ENCODE measurements around the gene FHOD1. TPM values are rescaled to one million over a fixed set of nuclear protein-coding genes. Genes with fewer than 3 reads are reported as not detected.

FHOD1 gene
- total and polyA plus RNA-seq, 10 of the 15 experiments (the other 5 are each of a cell fraction or from before 2014, with no cell fraction given): 8.9 to 65.7 (median 18.1) TPM

- ATAC-seq: no peak
- H3K27me3 ChIP-seq (replicated peaks in 1 of 2; ENCODE audit: control insufficient read depth in 2 of 2, insufficient read depth in 2 of 2, low read length in 1 of 2): no peaks in the 10 kb centered on the region
- in situ Hi-C loops (cut with MboI) (no loop called here), intact Hi-C loops (cut with micrococcal nuclease; ENCODE audit: unreplicated experiment) (no loop called here)
- H3K4me3 ChIP-seq: no peak overlapping the region
- no TSS peak for BruUV-seq (replicated peaks)
- TF ChIP-seq, protein P1, sequence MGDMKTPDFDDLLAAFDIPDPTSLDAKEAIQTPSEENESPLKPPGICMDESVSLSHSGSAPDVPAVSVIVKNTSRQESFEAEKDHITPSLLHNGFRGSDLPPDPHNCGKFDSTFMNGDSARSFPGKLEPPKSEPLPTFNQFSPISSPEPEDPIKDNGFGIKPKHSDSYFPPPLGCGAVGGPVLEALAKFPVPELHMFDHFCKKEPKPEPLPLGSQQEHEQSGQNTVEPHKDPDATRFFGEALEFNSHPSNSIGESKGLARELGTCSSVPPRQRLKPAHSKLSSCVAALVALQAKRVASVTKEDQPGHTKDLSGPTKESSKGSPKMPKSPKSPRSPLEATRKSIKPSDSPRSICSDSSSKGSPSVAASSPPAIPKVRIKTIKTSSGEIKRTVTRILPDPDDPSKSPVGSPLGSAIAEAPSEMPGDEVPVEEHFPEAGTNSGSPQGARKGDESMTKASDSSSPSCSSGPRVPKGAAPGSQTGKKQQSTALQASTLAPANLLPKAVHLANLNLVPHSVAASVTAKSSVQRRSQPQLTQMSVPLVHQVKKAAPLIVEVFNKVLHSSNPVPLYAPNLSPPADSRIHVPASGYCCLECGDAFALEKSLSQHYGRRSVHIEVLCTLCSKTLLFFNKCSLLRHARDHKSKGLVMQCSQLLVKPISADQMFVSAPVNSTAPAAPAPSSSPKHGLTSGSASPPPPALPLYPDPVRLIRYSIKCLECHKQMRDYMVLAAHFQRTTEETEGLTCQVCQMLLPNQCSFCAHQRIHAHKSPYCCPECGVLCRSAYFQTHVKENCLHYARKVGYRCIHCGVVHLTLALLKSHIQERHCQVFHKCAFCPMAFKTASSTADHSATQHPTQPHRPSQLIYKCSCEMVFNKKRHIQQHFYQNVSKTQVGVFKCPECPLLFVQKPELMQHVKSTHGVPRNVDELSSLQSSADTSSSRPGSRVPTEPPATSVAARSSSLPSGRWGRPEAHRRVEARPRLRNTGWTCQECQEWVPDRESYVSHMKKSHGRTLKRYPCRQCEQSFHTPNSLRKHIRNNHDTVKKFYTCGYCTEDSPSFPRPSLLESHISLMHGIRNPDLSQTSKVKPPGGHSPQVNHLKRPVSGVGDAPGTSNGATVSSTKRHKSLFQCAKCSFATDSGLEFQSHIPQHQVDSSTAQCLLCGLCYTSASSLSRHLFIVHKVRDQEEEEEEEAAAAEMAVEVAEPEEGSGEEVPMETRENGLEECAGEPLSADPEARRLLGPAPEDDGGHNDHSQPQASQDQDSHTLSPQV (IDR thresholded peaks at IDR 0.05): no peak
- no peak for TF ChIP-seq SMAD1 (IDR thresholded peaks at IDR 0.05; ENCODE audit: low read depth, partially characterized antibody)
- no peak for TF ChIP-seq ZNF384 (IDR thresholded peaks at IDR 0.05; ENCODE audit: borderline replicate concordance, low read depth, low read length)
- TF ChIP-seq ZZZ3 (IDR thresholded peaks at IDR 0.05; ENCODE audit: control insufficient read depth, insufficient read length, low read depth): no peak
- H2AFZ ChIP-seq (ENCODE audit: control insufficient read depth, low read depth, low read length): no peak overlapping the region
- FAIRE-seq: no peak
- no peak overlapping the region for H3K4me2 ChIP-seq (ENCODE audit: control insufficient read depth, insufficient read depth)
- CTCF ChIA-PET: interaction anchor here (1.0 to 3.5 kb wide), 3 partner anchors 15 to 186 kb away, joined by 3 to 25 read pairs (median 5); partner anchors contain the start of gene TMEM208
- no peaks in the 10 kb centered on the region for H4K20me1 ChIP-seq (ENCODE audit: control insufficient read depth, insufficient read depth)
- SMC1A ChIA-PET (ENCODE audit: uncharacterized antibody, unreplicated experiment): no interaction called here
- peaks cover 39% of the 10 kb centered on the region for H3K79me2 ChIP-seq (ENCODE audit: control insufficient read depth, insufficient read depth, low read length)
- DNase-seq (ENCODE audit: low read depth, low spot score): no peak
- POLR2A ChIA-PET: interaction anchor here (8.0 kb wide), 1 partner anchor 16 kb away, joined by 100 read pairs; the partner anchor contains the start of gene TMEM208
- no peak overlapping the region for H3K9ac ChIP-seq (ENCODE audit: control insufficient read depth, insufficient read depth, low read length)
- H3K4me1 ChIP-seq (ENCODE audit: control insufficient read depth, insufficient read depth, low read length): peaks cover 31% of the 10 kb centered on the region
- RAD21 ChIA-PET (ENCODE audit: unreplicated experiment): interaction anchor here (4.6 kb wide), 1 partner anchor 15 kb away, joined by 35 read pairs; the partner anchor contains the start of gene TMEM208
- H3K9me3 ChIP-seq (replicated peaks; ENCODE audit: control insufficient read depth, insufficient read depth, low read length): no peaks in the 10 kb centered on the region
- WGBS (ENCODE audit: insufficient coverage, insufficient replicate concordance, low lambda C conversion rate, missing lambda C conversion rate): 98% methylated on average over 4 of the region's 4 CpGs
- H3K36me3 ChIP-seq (ENCODE audit: control insufficient read depth in 2 of 2, insufficient read depth in 2 of 2, low read length in 1 of 2): peaks cover 9 to 12% of the 10 kb centered on the region in 2 experiments; a peak in 3 of 4 replicates
- H3K27ac ChIP-seq (ENCODE audit: control insufficient read depth, insufficient read depth): no peak overlapping the region
Observed at GRCh38 chr16:67242138-67242730, 5.0 kb downstream of the FHOD1 start.

Data from GM12878 (cell line).